AG10803 (cell line): ENCODE data around the gene SORBS2.

Experiments
- DNase-seq: peaks from one replicate; pipeline ENCODE4 v3.0.0; 2010; ENCODE audit warnings: low read depth
- H3K4me3 ChIP-seq: 2 replicates; pipeline ENCODE4 v1.5.1; 2011; ENCODE audit warnings: mild to moderate bottlenecking, low read length, control low read depth
- CTCF ChIP-seq: conservative IDR thresholded peaks from 2 replicates; pipeline ENCODE4 v1.5.1; 2011; ENCODE audit warnings: mild to moderate bottlenecking, low read length, control low read depth, inconsistent platforms

The SORBS2 gene

GRCh38 chr4:185793116-185793485 lies 18.9 kb downstream of the SORBS2 start:
- TF ChIP-seq CTCF: no peak
- no peak for DNase-seq
- H3K4me3 ChIP-seq: no peak overlapping the region

GRCh38 chr4:185792384-185793115 lies 19.4 kb downstream of the SORBS2 start:
- no peak overlapping the region for H3K4me3 ChIP-seq
- no peak for TF ChIP-seq CTCF
- DNase-seq: peak; percentile 94

- DNase-seq: no peak
- no peak overlapping the region for H3K4me3 ChIP-seq
- no peak for TF ChIP-seq CTCF
Observed at GRCh38 chr4:185787926-185788679, 23.9 kb downstream of the SORBS2 start.

- DNase-seq: no peak
- no peak overlapping the region for H3K4me3 ChIP-seq
- TF ChIP-seq CTCF: no peak
Observed at GRCh38 chr4:185786422-185786821, 25.6 kb downstream of the SORBS2 start.

GRCh38 chr4:185783574-185783973 lies 28.4 kb downstream of the SORBS2 start:
- no peak for DNase-seq
- H3K4me3 ChIP-seq: no peak overlapping the region
- no peak for TF ChIP-seq CTCF

- no peak overlapping the region for H3K4me3 ChIP-seq
- DNase-seq: no peak
- no peak for TF ChIP-seq CTCF
Observed at GRCh38 chr4:185782523-185782922, 29.5 kb downstream of the SORBS2 start.
